ENCODE results near the gene PCDHA6. TPM values are rescaled to one million over a fixed set of nuclear protein-coding genes. Genes with fewer than 3 reads are reported as not detected.
A peak's percentile ranks its signal among the peaks of the same experiment; 100 is the strongest.
"Not testable (repeated sequence)": the region's sequence is repeated elsewhere in the genome, so short reads cannot be mapped to it uniquely, and the experiment has no call there.

The PCDHA6 gene
- polyA plus RNA-seq, 1 experiment, result 0.09 TPM

DNA sequence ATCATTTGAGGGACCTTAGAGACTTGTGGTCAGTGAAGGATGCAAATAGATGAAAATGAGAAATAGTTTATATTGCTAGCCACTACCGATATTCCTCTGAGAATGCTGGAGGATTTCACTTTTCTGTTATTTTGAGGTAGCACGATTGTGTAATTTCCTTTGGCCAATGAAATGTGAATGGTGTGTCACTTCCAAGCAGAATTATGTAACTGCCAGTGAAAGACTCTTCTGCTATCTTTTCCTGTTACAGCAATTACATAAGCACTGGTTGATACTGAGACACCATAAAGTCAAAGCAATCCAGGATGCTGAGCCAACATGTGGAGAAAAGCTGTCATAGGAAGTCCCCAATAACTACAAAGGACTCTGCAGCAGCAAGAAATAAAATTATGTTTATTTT, 36.7 kb upstream of the PCDHA6 start:
- ChIA-PET CTCF (no interaction called here), POLR2A (no interaction called here)
- Histone ChIP-seq H3K27me3 (ENCODE audit: control insufficient read depth, insufficient read depth, low read length) (no peaks in the 10 kb centered on the region), H3K27ac (ENCODE audit: low read depth, low read length) (no peak overlapping the region), H3K4me3 (ENCODE audit: low read depth, low read length) (no peak overlapping the region), H3K9me3 (ENCODE audit: control insufficient read depth, insufficient read depth, low read length) (peaks cover 33% of the 10 kb centered on the region)
- TF ChIP-seq, protein P1, sequence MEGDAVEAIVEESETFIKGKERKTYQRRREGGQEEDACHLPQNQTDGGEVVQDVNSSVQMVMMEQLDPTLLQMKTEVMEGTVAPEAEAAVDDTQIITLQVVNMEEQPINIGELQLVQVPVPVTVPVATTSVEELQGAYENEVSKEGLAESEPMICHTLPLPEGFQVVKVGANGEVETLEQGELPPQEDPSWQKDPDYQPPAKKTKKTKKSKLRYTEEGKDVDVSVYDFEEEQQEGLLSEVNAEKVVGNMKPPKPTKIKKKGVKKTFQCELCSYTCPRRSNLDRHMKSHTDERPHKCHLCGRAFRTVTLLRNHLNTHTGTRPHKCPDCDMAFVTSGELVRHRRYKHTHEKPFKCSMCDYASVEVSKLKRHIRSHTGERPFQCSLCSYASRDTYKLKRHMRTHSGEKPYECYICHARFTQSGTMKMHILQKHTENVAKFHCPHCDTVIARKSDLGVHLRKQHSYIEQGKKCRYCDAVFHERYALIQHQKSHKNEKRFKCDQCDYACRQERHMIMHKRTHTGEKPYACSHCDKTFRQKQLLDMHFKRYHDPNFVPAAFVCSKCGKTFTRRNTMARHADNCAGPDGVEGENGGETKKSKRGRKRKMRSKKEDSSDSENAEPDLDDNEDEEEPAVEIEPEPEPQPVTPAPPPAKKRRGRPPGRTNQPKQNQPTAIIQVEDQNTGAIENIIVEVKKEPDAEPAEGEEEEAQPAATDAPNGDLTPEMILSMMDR (IDR thresholded peaks at IDR 0.05; ENCODE audit: low read depth, low read length), result no peak
- no peak for DNase-seq (ENCODE audit: low read depth, low spot score)

DNA sequence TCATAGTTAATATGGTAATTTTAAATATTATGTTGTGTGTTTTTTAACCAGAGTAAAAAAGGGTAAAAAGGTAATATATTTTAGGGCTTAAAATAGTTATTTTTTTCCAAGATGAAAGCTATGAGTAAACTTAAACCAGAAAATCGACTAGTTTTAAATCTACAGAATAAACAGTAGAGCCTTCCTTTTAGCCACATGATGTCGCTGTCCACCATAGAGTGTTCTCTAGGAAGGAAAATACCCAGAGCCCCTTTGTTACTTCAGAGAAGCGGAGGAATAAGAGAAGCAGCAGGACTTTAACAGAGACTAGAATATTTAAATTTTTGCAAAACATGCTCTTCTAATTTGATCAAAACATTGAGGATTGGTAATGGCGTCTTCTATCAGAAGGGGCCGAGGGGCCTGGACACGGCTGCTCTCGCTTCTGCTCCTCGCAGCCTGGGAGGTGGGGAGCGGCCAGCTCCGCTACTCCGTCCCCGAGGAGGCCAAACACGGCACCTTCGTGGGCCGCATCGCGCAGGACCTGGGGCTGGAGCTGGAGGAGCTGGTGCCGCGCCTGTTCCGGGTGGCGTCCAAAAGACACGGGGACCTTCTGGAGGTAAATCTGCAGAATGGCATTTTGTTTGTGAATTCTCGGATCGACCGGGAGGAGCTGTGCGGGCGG, 33.0 kb upstream of the PCDHA6 start, which contains the start of gene PCDHA2:
TSS of gene PCDHA2 (plus strand) at position 258 of the 664 bp plus-strand sequence.
- H3K27me3 ChIP-seq (ENCODE audit: control insufficient read depth, insufficient read depth, low read length), result no peaks in the 10 kb centered on the region
- H3K4me3 ChIP-seq (ENCODE audit: low read depth, low read length), result no peak within 1 kb of the TSS
- POLR2A ChIA-PET, result no interaction called here
- H3K27ac ChIP-seq (ENCODE audit: low read depth, low read length), result no peak within 1 kb of the TSS
- H3K9me3 ChIP-seq (ENCODE audit: control insufficient read depth, insufficient read depth, low read length), result peaks cover 19% of the 10 kb centered on the region
- DNase-seq (ENCODE audit: low read depth, low spot score), result no peak
- TF ChIP-seq, protein P1 (IDR thresholded peaks at IDR 0.05; ENCODE audit: low read depth, low read length), result no peak
- CTCF ChIA-PET, result no interaction called here

DNA sequence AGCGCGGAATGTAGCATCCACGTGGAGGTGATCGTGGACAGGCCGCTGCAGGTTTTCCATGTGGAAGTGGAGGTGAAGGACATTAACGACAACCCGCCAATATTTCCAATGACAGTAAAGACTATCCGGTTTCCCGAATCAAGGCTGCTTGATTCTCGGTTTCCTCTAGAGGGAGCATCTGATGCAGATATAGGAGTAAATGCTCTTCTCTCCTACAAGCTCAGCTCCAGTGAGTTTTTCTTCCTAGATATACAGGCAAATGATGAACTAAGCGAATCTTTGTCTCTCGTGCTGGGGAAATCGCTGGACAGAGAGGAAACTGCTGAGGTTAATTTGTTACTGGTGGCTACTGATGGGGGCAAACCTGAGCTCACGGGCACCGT, 32.5 kb upstream of the PCDHA6 start:
- no peak for DNase-seq (ENCODE audit: low read depth, low spot score)
- H3K9me3 ChIP-seq (ENCODE audit: control insufficient read depth, insufficient read depth, low read length), result peaks cover 19% of the 10 kb centered on the region
- H3K27ac ChIP-seq (ENCODE audit: low read depth, low read length), result no peak overlapping the region
- ChIA-PET POLR2A (no interaction called here), CTCF (no interaction called here)
- TF ChIP-seq, protein P1 (IDR thresholded peaks at IDR 0.05; ENCODE audit: low read depth, low read length), result 0 out of 2 replicates have a peak, but pooled peaks have one; percentile 5
- no peaks in the 10 kb centered on the region for H3K27me3 ChIP-seq (ENCODE audit: control insufficient read depth, insufficient read depth, low read length)
- H3K4me3 ChIP-seq (ENCODE audit: low read depth, low read length), result no peak overlapping the region

DNA sequence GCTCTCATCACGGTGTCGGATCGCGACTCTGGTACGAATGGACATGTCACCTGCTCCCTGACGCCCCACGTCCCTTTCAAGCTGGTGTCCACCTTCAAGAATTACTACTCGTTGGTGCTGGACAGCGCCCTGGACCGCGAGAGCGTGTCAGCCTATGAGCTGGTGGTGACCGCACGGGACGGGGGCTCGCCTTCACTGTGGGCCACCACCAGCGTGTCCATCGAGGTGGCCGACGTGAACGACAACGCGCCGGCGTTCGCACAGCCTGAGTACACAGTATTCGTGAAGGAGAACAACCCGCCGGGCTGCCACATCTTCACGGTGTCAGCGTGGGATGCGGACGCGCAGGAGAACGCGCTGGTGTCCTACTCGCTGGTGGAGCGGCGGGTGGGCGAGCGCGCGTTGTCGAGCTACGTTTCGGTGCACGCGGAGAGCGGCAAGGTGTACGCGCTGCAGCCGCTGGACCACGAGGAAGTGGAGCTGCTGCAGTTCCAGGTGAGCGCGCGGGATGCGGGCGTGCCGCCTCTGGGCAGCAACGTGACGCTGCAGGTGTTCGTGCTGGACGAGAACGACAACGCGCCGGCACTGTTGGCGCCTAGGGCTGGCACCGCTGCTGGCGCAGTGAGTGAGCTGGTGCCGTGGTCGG, 31.6 kb upstream of the PCDHA6 start:
- DNase-seq (ENCODE audit: low read depth, low spot score); POLR2A ChIA-PET; H3K27me3 ChIP-seq (ENCODE audit: control insufficient read depth, insufficient read depth, low read length); CTCF ChIA-PET; H3K27ac ChIP-seq (ENCODE audit: low read depth, low read length); H3K4me3 ChIP-seq (ENCODE audit: low read depth, low read length): not testable (repeated sequence)
- peaks cover 21% of the 10 kb centered on the region for H3K9me3 ChIP-seq (ENCODE audit: control insufficient read depth, insufficient read depth, low read length)

DNA sequence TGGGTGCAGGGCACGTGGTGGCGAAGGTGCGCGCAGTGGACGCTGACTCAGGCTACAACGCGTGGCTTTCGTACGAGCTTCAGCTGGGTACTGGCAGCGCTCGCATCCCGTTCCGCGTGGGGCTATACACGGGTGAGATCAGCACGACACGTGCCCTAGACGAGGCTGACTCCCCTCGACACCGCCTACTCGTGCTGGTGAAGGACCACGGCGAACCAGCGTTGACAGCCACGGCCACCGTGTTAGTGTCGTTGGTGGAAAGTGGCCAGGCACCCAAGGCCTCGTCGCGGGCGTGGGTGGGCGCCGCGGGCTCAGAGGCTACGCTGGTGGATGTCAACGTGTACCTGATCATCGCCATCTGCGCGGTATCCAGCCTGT, 31.1 kb upstream of the PCDHA6 start:
- Histone ChIP-seq H3K27ac (ENCODE audit: low read depth, low read length) (no peak overlapping the region), H3K27me3 (ENCODE audit: control insufficient read depth, insufficient read depth, low read length) (no peaks in the 10 kb centered on the region), H3K9me3 (ENCODE audit: control insufficient read depth, insufficient read depth, low read length) (peaks cover 25% of the 10 kb centered on the region), H3K4me3 (ENCODE audit: low read depth, low read length) (no peak overlapping the region)
- POLR2A ChIA-PET, result no interaction called here
- CTCF ChIA-PET, result no interaction called here
- DNase-seq (ENCODE audit: low read depth, low spot score), result no peak
- TF ChIP-seq, protein P1 (IDR thresholded peaks at IDR 0.05; ENCODE audit: low read depth, low read length), result no peak

Measured in AG04450 (cell line).